ENCODE results near the gene CDKN1C. TPM values are rescaled to one million over a fixed set of nuclear protein-coding genes. Genes with fewer than 3 reads are reported as not detected.
A peak's percentile ranks its signal among the peaks of the same experiment; 100 is the strongest.

Gene CDKN1C
- total RNA-seq, 1 donor from 2014 or later: 34.8 TPM

GRCh38 chr11:2891326-2892214, 6.0 kb upstream of the CDKN1C start:
- H3K4me3 ChIP-seq (ENCODE audit: low read depth, low read length): no peak overlapping the region
- H3K36me3 ChIP-seq (ENCODE audit: control insufficient read depth, insufficient read depth, low read length): no peaks in the 10 kb centered on the region
- no peaks in the 10 kb centered on the region for H3K27me3 ChIP-seq (ENCODE audit: control insufficient read depth, insufficient read depth, low read length)
- no peak for DNase-seq (ENCODE audit: low read depth)
- TF ChIP-seq CTCF (IDR thresholded peaks at IDR 0.05; ENCODE audit: insufficient read depth, low read length, poor library complexity, severe bottlenecking): peak; percentile 37

- Histone ChIP-seq H3K36me3 (ENCODE audit: control insufficient read depth, insufficient read depth, low read length) (no peaks in the 10 kb centered on the region), H3K4me3 (ENCODE audit: low read depth, low read length) (no peak overlapping the region), H3K27me3 (ENCODE audit: control insufficient read depth, insufficient read depth, low read length) (no peaks in the 10 kb centered on the region)
- DNase-seq (ENCODE audit: low read depth): no peak
- no peak for TF ChIP-seq CTCF (IDR thresholded peaks at IDR 0.05; ENCODE audit: insufficient read depth, low read length, poor library complexity, severe bottlenecking)
Observed at GRCh38 chr11:2890466-2891294, 5.1 kb upstream of the CDKN1C start.

GRCh38 chr11:2889362-2890273, 4.0 kb upstream of the CDKN1C start:
- H3K27me3 ChIP-seq (ENCODE audit: control insufficient read depth, insufficient read depth, low read length): no peaks in the 10 kb centered on the region
- no peak overlapping the region for H3K4me3 ChIP-seq (ENCODE audit: low read depth, low read length)
- no peak for DNase-seq (ENCODE audit: low read depth)
- TF ChIP-seq CTCF (IDR thresholded peaks at IDR 0.05; ENCODE audit: insufficient read depth, low read length, poor library complexity, severe bottlenecking): no peak
- no peaks in the 10 kb centered on the region for H3K36me3 ChIP-seq (ENCODE audit: control insufficient read depth, insufficient read depth, low read length)

- H3K4me3 ChIP-seq (ENCODE audit: low read depth, low read length): no peak overlapping the region
- TF ChIP-seq CTCF (IDR thresholded peaks at IDR 0.05; ENCODE audit: insufficient read depth, low read length, poor library complexity, severe bottlenecking): peak; percentile 98
- no peak for DNase-seq (ENCODE audit: low read depth)
- no peaks in the 10 kb centered on the region for H3K36me3 ChIP-seq (ENCODE audit: control insufficient read depth, insufficient read depth, low read length)
- H3K27me3 ChIP-seq (ENCODE audit: control insufficient read depth, insufficient read depth, low read length): peaks cover 2% of the 10 kb centered on the region
Observed at GRCh38 chr11:2888266-2888968, 2.8 kb upstream of the CDKN1C start.

Measured in kidney epithelial cell (primary cell).